GM21717 (cell line): Measurements from ENCODE around the gene SALL1.

Source experiments
- ATAC-seq: cut with Tn5 transposase; IDR thresholded peaks from one replicate; pipeline ENCODE4 v1.9.1; 2021; ENCODE audit warnings: mild to moderate bottlenecking, moderate library complexity; ENCODE audit not compliant: unreplicated experiment

SALL1 gene

DNA sequence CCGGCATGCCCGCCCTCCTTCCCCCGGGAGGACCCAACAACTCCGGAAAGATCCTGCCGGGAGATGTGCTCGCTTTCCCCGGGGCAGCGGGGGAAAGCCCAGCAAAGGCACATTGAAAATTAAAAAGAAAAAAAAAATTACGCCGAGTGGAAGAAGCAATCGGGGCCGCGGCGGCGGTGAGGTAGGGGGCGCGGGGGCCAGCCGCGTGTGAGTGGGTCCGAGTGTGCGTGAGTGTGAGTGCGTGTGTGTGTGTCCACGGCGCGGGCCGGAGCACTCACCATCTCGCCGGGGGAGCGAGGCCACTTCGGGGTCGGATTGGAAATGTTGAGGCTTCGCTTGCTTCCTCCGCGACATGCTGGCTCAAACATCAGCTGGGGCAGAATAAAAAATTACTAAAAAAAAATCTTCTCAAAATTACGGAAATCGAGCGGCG, at the start of gene SALL1:
Gene SALL1, minus strand, starts transcription at position 383 of the 433 bp plus-strand sequence. Its CDS starts 29 bp downstream, at position 354.
- no peak for ATAC-seq

DNA sequence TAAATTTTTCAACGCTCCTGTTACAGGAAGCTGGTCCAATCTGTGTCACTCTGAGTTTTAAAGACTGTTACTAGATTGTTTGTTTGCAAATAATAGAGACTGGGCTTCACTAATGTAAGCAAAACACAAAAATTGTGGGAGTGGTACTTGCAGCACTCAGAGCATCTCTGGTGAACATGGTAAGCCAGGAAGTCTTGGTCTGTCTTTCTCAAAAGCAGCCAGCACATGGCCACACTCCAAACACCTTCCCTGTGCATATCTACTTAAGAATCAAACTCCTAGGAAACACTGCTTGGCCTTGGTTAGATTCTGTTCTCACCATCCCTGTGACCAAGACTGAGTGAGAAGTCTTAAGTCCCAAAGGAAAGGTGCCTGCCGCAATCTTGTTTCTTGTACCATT, 49.7 kb upstream of the SALL1 start:
- no peak for ATAC-seq

DNA sequence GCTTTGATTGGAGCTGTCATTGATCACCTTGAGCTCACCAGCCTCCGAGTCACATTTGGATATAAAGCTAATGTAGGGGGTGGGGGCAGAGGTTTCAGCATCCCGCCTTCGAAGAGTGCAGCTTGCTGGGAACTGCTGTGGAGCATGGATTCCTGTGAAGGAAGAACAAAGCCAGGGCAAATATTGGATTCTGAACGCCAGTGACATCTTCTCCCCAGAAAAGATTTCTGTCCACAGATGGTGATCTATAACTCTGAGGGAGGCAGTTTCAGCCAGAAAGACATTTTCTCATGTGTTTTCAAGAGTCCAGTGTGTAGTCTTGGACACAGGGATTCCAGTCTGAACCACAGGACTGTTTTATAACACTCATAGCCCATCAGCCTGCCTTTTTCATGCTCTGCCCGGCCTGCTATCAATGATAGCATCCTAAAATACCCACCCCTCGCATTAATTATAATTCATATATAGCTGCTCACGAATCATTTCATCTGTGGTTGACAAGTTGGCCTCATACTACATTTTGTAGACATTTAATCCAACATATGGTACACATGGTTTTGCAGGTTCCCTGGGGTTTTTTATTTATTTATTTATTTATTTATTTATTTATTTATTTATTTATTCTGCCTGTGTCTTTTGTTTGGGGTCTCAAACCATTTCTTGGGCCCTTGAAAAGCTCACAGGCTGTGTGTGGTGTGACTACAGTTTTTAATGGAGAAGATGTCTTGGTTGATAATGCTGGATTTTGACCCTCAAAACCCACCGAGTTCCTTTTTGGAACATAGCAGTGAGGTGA, 47.1 kb upstream of the SALL1 start:
- ATAC-seq: no peak

DNA sequence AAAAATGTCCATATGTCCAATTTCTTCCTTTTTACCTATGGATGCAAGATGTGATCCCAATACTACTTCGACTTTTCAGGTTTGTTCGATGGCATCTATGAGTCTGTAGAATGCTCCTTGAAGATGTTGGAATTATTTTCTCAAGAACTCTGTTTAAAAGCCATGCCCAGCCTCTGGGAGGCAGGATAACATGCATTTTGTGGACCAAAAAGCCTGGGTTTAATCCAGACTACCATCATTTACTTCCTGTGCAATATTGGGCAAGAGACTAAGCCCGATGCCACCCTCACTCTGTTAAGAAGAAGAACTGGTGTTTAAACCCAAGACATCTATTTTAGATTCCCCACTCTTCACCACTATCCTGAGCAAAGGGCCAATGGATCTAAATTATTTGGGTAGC, 42.8 kb upstream of the SALL1 start:
- no peak for ATAC-seq

DNA sequence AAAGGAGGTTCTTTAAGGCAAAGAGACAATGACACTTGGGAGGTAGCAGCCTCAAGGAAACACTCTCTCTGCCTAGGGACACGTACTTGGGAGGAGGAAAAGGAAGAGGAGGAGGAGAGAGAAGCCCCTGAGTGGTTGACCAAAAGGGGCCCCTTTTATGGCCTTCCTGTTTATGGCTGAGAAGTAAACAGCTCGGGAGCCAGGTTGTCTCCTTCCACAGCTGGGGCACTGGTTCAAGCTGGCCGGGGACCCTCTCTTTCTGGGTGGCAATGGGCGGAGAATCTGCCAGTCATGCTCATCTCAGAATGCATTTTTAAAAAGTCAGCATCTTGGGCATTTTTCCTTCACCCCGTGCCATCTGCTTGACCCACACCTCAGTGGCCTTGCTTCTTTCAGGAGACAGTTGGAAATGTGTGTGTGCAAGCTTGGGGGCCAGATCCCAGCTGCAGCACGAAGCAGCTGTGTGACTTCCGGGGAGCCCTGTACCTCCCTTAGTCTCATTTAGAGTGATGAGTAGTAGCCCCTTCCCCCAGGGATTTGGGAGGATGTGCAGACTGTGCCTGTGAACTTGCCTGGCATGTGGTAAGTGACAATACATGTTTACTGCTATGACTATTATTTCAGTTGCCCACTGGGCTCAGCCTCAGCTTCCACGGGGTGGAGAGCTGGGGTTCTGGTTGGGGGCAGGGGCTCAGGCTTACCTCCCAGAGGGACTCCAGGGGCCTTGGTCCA, 33.8 kb upstream of the SALL1 start:
- no peak for ATAC-seq

DNA sequence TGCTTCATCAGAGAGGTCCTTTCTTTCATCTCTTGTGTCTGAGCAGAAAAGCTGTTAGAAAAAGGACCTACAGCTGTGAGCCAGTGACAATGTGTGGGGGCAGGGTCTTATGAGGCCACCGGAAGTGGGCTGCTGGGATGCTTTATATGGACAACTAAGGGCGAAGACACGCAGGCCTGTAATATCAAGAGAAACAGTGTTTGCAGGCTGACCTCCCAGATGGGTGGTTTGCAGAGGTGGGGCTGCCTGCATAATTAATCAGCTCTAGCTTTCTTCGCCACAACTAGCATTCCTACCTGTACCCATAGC, 30.4 kb upstream of the SALL1 start:
- no peak for ATAC-seq

DNA sequence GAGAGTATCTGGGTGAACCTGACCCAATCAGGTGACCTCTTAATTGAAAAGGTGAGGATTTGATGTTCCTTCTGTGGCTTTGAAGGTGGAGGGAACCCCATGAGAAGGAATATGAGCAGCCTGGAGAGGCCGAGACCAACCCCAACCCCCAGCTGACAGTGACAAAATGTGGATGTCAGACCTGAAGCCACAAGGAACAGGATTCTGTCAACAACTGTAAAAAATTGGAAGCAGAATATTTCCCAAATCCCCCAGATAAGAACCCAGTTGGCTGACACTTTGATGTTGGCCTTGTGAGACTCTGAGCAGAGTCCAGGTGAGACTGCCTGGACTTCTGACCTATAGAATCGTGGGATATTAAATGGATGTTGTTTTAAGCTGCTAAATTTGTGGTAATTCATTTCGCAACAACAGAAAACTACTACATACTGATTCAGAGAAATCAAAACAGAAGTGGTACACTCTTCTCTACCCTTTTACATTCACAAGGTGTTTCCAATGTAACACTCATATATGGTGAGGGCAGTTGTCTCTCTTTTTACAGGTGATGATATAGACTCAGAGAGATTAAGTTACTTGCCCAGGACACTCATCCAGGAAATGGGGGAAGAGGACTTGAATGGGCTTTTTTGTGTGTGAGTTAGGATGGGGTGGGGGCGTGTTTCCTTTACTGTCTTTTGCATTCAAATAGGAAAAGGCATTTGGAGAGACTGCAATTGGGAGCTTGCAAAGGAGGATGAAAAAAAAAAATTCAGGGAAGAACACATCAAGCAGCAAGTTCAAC, 29.8 kb upstream of the SALL1 start:
- ATAC-seq: no peak

DNA sequence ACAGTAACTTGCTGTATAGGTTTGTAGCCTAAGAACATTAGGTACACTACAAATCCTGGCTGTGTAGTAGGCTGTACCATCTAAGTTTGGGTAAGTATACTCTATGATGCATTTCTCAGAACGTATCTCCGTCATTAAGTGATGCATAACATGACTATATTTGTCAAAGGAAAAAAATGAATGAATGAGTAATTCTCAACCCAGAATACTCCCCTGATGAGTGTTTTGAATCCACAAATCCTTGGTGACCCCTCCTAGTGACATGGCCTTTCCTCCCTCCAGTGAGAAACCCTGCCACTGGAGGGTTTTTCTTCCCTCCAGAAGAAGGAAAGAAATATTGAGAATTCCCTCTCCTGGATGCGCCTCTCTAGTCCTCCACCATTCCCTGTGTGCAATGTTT, 24.0 kb upstream of the SALL1 start:
- no peak for ATAC-seq

DNA sequence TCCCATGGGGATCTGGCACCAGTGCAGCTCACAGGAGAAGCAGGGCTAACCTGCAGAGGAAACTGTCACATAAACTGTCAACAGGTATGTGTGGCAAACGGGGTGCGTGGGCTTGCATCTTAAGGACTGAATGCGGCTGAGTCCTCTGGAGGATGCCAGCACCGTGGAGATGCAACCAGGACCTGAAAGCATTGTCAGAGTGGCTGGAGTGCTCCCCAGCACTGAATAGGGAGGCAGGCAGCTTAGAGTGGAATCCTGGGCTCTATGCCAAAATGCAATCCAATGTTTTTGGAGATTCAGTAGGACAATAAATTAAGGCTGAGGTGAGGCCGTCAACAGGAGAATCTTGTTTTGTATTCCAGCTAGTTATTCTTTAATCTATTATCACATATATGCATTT, 21.3 kb upstream of the SALL1 start:
- no peak for ATAC-seq

DNA sequence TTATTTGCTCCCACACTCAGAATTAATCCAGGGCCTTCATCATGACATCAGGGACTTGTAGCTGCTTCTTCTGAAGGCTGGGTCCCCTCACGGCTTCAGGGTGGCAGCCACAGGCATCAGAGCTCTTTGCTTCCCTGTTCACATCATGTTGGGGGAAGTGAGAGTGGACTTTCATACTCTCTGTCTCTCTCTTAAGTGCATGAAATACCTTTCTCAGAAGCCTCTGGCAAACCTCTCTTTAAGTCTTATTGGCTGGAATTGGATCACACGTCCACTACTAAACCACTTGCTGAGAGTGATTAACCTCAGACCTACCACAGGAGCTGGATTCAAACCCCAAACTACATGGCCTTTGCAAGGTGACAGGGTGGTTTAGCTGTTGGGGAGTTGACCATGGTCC, 17.7 kb upstream of the SALL1 start:
- no peak for ATAC-seq

DNA sequence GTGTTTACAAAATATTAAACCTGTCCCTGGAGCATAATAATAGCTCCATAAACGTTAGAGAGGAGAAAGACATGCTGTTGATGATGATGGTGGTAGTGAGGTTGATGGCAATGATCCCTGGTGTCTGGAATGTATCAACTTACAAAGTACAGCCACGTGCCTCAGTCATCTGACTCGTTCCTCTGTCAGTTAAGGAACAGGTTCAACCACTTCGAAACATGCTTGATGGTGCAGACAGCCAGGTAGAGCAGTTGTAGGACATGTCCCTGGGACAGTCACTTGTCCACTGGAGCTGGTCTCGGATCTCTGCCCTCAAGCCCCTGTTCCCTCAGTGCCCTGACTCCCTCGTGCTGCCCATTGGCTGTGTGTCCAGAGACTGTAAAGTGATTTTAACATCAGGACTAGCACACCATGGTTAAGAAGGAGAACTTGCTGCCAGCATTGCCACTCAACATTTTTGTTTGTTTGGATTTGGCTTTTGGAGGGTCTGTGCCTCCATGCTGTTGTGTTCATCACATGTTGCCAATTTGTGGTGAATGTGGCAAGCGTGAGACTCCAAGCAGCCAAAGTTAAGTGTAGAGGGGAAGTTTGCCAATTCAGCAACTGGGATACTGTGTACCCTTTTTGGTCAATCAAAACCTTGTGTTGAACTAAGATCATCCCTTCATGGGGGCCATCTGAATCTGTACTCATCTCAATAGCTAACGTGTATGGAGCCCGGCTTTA, 16.3 kb upstream of the SALL1 start:
- ATAC-seq: no peak

DNA sequence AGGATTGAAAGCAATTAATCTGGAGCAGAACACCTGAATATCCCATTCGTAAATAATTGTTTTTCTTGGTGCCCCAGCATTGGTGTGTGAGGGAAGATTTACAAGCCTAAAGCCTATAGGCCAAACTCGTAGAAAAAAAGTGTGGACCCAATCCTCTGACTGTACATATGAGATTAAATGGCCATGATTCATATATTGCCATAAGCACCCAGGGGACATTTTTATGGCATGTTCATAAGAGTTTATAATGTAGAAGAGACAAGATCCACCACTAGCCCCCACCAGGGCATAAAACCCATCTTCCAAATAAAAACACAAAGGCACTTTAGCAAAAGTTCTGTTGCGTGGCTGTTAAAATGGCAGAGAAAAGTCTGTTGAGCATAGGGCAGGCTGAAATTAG, 15.5 kb upstream of the SALL1 start:
- no peak for ATAC-seq

DNA sequence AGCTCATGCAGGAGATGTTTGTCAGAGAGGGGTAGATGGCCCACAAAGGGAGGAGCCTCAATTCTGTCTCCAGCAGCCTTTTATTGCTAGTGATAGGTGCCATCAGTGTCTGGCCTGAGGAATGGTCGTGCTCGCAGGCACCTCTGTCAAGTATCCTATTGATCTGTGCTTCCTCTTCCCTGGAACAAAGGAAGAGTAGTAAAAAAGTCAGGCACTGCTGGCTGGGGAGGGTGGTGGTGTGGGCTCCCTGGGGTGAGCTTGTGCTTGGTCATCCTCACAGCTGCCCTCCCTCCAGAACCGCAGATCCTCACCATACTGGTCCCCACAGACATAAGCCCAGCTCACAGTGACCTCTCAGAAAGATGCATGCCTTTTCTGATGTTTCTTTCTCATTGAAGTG, 15.0 kb upstream of the SALL1 start:
- no peak for ATAC-seq

DNA sequence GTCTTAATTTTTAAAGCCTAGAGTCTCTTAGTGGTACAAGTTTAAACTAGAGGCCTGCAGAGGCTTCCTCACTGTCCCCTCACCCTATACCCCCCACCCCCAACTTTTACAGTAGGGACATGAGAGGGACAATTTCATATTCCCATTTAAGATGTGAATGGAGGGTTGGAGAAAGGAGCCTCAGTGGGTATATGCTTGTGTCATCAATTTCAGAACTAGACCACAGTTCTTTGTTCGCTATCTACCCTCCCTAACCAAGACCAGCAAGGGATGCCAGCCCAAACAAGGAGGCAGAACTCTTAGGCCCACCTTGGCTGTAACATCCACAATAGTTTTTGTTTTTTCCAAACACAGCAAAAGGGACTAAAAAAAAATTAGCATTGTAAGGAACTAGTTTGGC, 14.0 kb upstream of the SALL1 start:
- ATAC-seq: no peak

DNA sequence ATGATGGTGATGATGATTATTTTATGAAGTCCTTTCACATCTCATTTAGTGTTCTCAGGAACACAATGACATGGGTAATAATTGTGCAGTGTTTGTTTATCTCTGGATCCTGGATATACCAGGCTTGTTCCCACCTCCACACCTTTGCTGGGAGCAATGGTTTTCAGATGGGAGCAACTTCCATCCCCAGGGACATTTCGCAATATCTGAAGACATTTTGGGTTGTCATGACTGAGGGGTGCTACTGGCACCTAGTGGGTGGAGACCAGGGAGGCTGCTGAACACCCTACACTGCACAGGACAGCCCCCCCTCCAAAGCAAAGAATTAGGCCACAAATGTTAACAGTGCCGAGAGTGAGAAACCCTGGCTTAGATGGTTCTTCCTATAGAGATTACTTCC, 13.5 kb upstream of the SALL1 start:
- no peak for ATAC-seq

DNA sequence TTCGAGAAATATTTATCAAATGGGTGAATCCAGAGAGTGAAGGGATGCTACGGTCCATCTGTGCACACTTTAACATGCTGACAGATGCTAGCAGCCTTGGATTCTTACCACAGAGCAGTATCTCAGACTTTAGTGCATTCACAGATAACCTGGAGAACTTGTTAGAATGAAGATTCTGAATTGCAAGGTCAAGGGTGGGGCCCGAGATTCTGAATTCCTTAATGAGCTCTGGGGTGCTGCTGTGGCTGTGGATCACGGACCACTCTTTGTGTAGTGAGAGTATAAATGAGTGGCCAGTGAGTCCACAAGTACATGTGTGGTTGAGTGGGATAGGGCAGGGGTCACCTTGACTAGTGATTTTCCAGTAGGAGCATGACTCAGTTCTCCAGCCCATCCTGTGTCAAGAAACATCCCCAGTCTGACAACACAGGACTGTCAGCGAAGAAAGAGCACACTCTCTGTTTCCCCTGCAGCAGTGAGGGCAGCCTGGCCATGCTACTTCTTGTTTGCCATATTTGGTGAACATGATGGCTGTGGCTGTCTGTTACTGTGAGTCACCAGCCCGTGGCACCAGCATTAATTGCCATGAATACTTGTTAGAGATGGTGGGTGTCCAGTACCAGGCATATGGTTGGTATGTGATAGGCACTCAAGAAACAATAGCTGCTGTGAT, 13.0 kb upstream of the SALL1 start:
- ATAC-seq: no peak

DNA sequence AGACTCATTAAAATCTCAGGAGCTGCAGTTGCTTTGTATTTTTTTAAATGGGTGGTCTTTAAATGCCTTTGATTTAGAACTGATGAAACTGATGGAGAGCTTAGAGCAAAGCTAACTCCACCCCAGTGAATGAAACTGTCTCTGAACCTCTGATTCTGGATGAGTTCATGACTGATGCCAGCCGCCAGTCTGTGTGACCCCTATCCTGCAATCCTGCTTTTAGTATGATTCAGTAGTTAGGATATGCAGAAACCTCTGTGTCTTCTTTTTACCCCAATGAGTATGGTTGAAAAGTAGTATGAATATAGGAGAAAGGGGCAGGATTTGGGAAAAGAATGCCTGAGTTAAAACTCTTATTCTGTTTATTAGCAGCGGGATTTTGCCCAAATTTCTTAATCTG, 12.3 kb upstream of the SALL1 start:
- ATAC-seq: no peak

DNA sequence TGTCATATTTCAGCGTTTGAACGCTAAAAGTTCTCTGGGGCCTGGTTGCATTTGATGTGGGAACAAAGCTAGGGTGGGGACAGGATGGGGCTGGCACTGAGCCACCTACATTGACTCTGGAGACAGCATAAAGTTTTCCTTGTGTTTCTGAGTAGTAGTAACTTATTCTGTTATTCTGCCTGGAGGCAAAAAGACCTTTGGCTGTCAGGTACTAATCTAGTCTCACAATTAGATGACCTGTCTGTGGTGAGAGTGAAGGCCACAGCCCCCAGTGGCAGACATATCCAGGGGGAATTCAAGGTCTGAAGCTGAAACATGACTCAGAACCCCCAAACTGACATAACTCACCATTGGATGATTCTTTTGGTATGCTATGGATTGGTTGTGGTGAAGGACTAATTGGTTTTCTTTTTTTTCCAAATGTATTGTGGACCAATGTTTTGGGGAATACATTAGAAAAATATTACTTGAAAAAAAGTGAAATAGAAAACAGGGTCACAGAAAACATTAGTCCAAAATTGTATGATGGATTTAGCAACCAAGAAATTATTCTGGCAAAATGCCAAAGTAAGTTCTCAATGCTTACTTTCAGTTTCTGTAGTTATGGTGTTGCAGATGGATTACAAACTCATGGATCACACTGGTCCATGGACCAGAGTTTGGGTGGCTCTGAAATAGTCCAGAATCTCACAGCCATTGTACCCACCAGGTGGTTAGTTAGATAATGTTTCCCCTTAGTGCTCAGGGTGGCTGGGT, 10.5 kb upstream of the SALL1 start:
- ATAC-seq: no peak

DNA sequence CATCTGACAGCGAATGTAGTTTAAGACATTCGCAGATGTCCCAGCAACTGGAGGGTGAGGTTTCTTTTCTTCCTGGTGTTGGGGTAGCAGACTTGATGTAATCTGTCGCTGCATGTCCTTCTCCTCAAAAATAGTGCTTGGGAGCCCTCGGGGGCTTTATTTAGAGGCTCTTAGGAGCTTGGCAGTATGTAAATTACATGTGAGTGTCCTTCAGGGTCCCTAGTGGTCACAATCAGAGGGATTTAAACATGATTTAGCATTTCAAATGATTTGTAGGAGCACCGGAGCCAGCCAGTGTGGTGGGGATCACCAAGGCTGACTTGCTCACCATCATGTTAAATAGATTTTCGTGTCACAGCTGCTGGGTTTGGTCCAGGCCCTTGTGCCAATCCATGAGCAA, 8.8 kb upstream of the SALL1 start:
- no peak for ATAC-seq

DNA sequence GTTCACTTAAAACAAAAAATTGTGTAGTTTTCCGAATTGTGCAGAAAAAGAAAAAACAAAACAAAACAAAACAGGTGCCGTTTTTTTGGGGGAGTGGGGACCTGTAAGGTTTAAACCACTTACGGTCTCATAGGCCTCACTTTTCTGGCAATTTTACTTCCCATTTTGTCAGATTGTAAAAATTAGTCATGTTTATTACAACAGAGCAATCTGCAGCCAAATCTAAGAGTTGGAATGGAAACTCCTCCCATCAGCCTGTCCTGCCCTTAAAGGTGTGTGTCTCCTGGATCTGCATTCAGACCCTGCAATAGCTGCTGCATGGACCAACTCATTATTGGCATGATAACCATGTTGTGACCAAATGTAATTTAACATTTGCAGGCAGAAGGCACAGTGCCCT, 8.2 kb upstream of the SALL1 start:
- ATAC-seq: no peak
